ENCODE results near the gene ELP6.

GRCh38 chr3:47536221-47536891 lies 22.8 kb upstream of the ELP6 start:
- TF ChIP-seq ARNTL (CRISPR knock-in tag; IDR thresholded peaks at IDR 0.05; ENCODE audit: borderline replicate concordance, low read depth) = no peak
- TF ChIP-seq CREB5 (CRISPR knock-in tag; IDR thresholded peaks at IDR 0.05; ENCODE audit: low read depth) = no peak
- TF ChIP-seq ZNF70 (CRISPR knock-in tag; IDR thresholded peaks at IDR 0.05) = no peak
- TF ChIP-seq GLIS3 (CRISPR knock-in tag; IDR thresholded peaks at IDR 0.05) = no peak
- TF ChIP-seq CSDC2 (CRISPR knock-in tag; IDR thresholded peaks at IDR 0.05) = no peak
- TF ChIP-seq ZNF565 (CRISPR knock-in tag; conservative IDR thresholded peaks at IDR 0.05; ENCODE audit: low read depth) = no peak
- TF ChIP-seq PPARA (CRISPR knock-in tag; IDR thresholded peaks at IDR 0.05; ENCODE audit: borderline replicate concordance) = no peak
- no peak for TF ChIP-seq ZFP30 (CRISPR knock-in tag; IDR thresholded peaks at IDR 0.05)
- TF ChIP-seq RARB (CRISPR knock-in tag; IDR thresholded peaks at IDR 0.05) = no peak
- TF ChIP-seq ZFP3 (CRISPR knock-in tag; IDR thresholded peaks at IDR 0.05) = no peak
